Astrocyte (in vitro differentiated cells and primary cell): ENCODE measurements around the gene SERPINB6. TPM values are rescaled to one million over a fixed set of nuclear protein-coding genes. Genes with fewer than 3 reads are reported as not detected.

Experiments used
- DNase-seq: peaks from one replicate; pipeline ENCODE4 v3.0.0-alpha.2; 2010; ENCODE audit warnings: low read depth
- FAIRE-seq: peaks from 2 replicates; lab custom pipeline; 2011; peaks lifted over from hg19 to GRCh38; lab: Jason Lieb, UNC
- H2AFZ ChIP-seq: 2 replicates; pipeline ENCODE4 v1.6.0; 2012; ENCODE audit warnings: low read depth, low read length, inconsistent platforms
- H3K27ac ChIP-seq: 2 replicates; pipeline ENCODE4 v1.5.1; 2011; ENCODE audit warnings: low read depth, low read length, inconsistent platforms
- H3K27me3 ChIP-seq: 2 replicates; pipeline ENCODE4 v1.6.0; 2011; ENCODE audit warnings: low read length, inconsistent platforms; ENCODE audit not compliant: insufficient read depth
- H3K36me3 ChIP-seq: 2 replicates; pipeline ENCODE4 v1.5.1; 2011; ENCODE audit warnings: low read length, inconsistent platforms; ENCODE audit not compliant: insufficient read depth
- H3K4me1 ChIP-seq: 2 replicates; pipeline ENCODE4 v1.5.1; 2011; ENCODE audit warnings: low read length, inconsistent platforms; ENCODE audit not compliant: insufficient read depth
- H3K4me2 ChIP-seq: 2 replicates; pipeline ENCODE4 v1.6.0; 2012; ENCODE audit warnings: low read length, inconsistent platforms
- H3K4me3 ChIP-seq: 2 replicates; pipeline ENCODE4 v1.5.1; 2011; ENCODE audit warnings: low read depth, mild to moderate bottlenecking, low read length, inconsistent platforms; ENCODE audit not compliant: insufficient read depth
- H3K79me2 ChIP-seq: 2 replicates; pipeline ENCODE4 v1.6.0; 2012; ENCODE audit warnings: mild to moderate bottlenecking, low read length, inconsistent platforms; ENCODE audit not compliant: insufficient read depth
- H3K9ac ChIP-seq: 2 replicates; pipeline ENCODE4 v1.6.0; 2012; ENCODE audit warnings: mild to moderate bottlenecking, low read length, inconsistent platforms
- H3K9me3 ChIP-seq: 2 replicates; pipeline ENCODE4 v1.5.1; 2012; ENCODE audit warnings: low read depth, mild to moderate bottlenecking, low read length, inconsistent platforms; ENCODE audit not compliant: insufficient read depth
- H4K20me1 ChIP-seq: 2 replicates; pipeline ENCODE4 v1.6.0; 2012; ENCODE audit warnings: low read length, inconsistent platforms; ENCODE audit not compliant: insufficient read depth
- H3K27ac Mint-ChIP-seq: one replicate; pipeline ENCODE4 v1.8.0; 2021; ENCODE audit warnings: mild to moderate bottlenecking, mixed read lengths; ENCODE audit not compliant: unreplicated experiment
- H3K27me3 Mint-ChIP-seq: one replicate; pipeline ENCODE4 v1.8.0; 2021; ENCODE audit warnings: low read depth, mixed read lengths; ENCODE audit not compliant: unreplicated experiment
- H3K36me3 Mint-ChIP-seq: one replicate; pipeline ENCODE4 v1.8.0; 2021; ENCODE audit warnings: low read depth, mixed read lengths; ENCODE audit not compliant: unreplicated experiment
- H3K4me1 Mint-ChIP-seq: one replicate; pipeline ENCODE4 v1.8.0; 2021; ENCODE audit warnings: low read depth, mixed read lengths; ENCODE audit not compliant: unreplicated experiment
- H3K4me3 Mint-ChIP-seq: one replicate; pipeline ENCODE4 v1.8.0; 2021; ENCODE audit warnings: mild to moderate bottlenecking, moderate library complexity, mixed read lengths; ENCODE audit not compliant: unreplicated experiment
- H3K9me3 Mint-ChIP-seq: one replicate; pipeline ENCODE4 v1.8.0; 2021; ENCODE audit warnings: mild to moderate bottlenecking, mixed read lengths; ENCODE audit not compliant: unreplicated experiment
- EZH2 ChIP-seq: IDR thresholded peaks from 2 replicates; pipeline ENCODE4 v1.6.1; 2012; ENCODE audit warnings: mild to moderate bottlenecking, low read length, inconsistent platforms; ENCODE audit not compliant: insufficient read depth
- total RNA-seq: library from RNA; stranded (reverse); gene quantifications from 2 replicates; pipeline ENCODE4 v1.2.1, GENCODE V29; 2021
- TF ChIP-seq, protein P1 (sequence below): IDR thresholded peaks from 2 replicates; pipeline ENCODE4 v1.5.1; 2011; ENCODE audit warnings: low read depth, mild to moderate bottlenecking, inconsistent platforms, low read length, moderate library complexity; ENCODE audit not compliant: insufficient read depth

SERPINB6 gene
- total RNA-seq, 1 donor from 2014 or later, result 68.4 TPM

DNA sequence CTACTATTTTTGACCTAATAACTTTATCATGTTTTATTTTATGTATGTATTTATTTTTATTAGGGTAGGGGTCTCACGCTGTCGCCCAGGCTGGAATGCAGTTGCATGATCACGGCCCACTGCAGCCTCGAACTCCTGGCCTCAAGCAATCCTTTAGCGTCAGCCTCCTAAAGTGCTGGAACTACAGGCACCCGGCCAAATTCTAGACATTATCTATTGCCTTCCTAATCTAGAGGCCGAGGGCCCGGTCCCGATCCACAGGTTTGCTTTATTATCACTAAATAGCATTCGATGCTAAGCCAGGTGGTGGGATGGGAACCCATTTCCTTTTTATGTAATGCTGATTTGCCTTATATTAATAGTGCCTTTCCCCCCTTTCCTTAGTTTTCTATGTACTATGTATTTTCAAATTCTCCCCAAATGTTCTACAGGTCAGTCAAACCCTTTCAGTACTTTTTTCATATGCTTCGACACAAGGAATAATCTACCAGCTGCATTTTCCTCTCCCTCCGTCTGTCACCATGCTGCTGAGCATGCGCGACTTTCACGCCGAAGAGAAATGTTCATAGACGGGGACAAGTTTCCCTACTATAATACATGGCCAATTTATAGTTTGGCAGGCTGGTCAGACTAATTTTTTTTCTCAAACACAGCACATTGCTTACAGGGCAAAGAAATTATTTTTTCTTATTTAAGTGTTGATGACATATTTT is 6.4 kb downstream of the SERPINB6 start:
- Histone ChIP-seq H3K9ac (no peak overlapping the region), H3K36me3 (no peaks in the 10 kb centered on the region), H3K27me3 (no peaks in the 10 kb centered on the region), H3K79me2 (peaks cover 71% of the 10 kb centered on the region), H3K4me3 (no peak overlapping the region), H3K4me1 (peaks cover 13% of the 10 kb centered on the region), H3K27ac (no peak overlapping the region), H2AFZ (no peak overlapping the region), H4K20me1 (peaks cover 2% of the 10 kb centered on the region), H3K4me2 (no peak overlapping the region), H3K9me3 (no peaks in the 10 kb centered on the region)
- Mint-ChIP-seq H3K36me3 (peaks cover 2% of the 10 kb centered on the region), H3K4me1 (peaks cover 15% of the 10 kb centered on the region), H3K4me3 (no peak overlapping the region), H3K27ac (no peak overlapping the region), H3K9me3 (no peaks in the 10 kb centered on the region), H3K27me3 (no peaks in the 10 kb centered on the region)
- TF ChIP-seq, protein P1, sequence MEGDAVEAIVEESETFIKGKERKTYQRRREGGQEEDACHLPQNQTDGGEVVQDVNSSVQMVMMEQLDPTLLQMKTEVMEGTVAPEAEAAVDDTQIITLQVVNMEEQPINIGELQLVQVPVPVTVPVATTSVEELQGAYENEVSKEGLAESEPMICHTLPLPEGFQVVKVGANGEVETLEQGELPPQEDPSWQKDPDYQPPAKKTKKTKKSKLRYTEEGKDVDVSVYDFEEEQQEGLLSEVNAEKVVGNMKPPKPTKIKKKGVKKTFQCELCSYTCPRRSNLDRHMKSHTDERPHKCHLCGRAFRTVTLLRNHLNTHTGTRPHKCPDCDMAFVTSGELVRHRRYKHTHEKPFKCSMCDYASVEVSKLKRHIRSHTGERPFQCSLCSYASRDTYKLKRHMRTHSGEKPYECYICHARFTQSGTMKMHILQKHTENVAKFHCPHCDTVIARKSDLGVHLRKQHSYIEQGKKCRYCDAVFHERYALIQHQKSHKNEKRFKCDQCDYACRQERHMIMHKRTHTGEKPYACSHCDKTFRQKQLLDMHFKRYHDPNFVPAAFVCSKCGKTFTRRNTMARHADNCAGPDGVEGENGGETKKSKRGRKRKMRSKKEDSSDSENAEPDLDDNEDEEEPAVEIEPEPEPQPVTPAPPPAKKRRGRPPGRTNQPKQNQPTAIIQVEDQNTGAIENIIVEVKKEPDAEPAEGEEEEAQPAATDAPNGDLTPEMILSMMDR, result no peak
- no peak for TF ChIP-seq EZH2
- FAIRE-seq (no peak), DNase-seq (no peak)

DNA sequence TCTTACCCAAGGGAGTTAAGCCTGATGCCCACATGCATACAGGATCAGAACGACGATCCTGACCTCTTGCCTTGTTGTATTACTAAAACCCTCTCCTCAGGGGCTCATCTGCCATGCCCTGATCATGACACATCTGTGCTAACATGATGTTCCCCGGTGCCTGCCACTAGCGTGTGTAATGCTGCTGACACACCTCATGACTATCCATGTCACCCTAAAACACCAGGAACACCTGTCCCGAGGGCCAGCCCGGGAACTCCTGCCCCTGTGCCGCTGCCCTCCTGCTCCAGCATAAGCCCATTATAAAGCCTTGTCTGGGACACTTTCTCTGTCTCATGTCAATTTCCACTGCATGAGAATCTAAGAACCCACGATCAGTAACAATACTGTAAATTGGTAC is 7.6 kb downstream of the SERPINB6 start:
- peaks cover 7% of the 10 kb centered on the region for H4K20me1 ChIP-seq
- Mint-ChIP-seq H3K27ac (no peak overlapping the region), H3K27me3 (no peaks in the 10 kb centered on the region), H3K4me1 (peaks cover 19% of the 10 kb centered on the region), H3K9me3 (no peaks in the 10 kb centered on the region), H3K4me3 (no peak overlapping the region), H3K36me3 (peaks cover 2% of the 10 kb centered on the region)
- H3K9me3 ChIP-seq, result no peaks in the 10 kb centered on the region
- H3K79me2 ChIP-seq, result peaks cover 83% of the 10 kb centered on the region
- H3K4me1 ChIP-seq, result peaks cover 16% of the 10 kb centered on the region
- TF ChIP-seq, protein P1, result no peak
- no peak for TF ChIP-seq EZH2
- no peak overlapping the region for H3K9ac ChIP-seq
- DNase-seq (no peak), FAIRE-seq (no peak)
- H3K27ac ChIP-seq, result no peak overlapping the region
- H3K36me3 ChIP-seq, result no peaks in the 10 kb centered on the region
- H2AFZ ChIP-seq, result no peak overlapping the region
- H3K4me3 ChIP-seq, result no peak overlapping the region
- H3K27me3 ChIP-seq, result no peaks in the 10 kb centered on the region
- no peak overlapping the region for H3K4me2 ChIP-seq

DNA sequence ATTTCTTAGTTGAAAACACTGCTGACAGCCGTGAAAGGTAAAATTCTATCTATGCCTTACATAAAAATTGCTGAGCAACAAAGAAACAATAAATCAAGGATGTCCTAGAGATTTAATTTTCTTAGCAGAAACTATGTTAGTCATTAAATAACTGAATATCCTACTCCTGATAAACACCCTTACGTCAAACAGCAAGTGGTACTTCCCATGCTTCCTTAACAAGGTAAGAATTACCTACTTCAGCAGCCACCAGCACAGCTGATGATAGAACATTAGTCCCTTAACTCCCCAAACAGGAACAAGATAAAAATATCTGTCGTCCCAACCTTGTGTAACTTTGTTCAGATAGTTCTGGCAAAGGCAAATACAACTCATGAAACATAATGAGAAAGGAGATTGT is 8.7 kb downstream of the SERPINB6 start:
- no peak for TF ChIP-seq EZH2
- TF ChIP-seq, protein P1, result no peak
- Histone ChIP-seq H3K4me3 (no peak overlapping the region), H3K9me3 (no peaks in the 10 kb centered on the region), H4K20me1 (peaks cover 7% of the 10 kb centered on the region), H3K36me3 (no peaks in the 10 kb centered on the region), H3K27me3 (no peaks in the 10 kb centered on the region), H3K27ac (no peak overlapping the region), H3K79me2 (peaks cover 83% of the 10 kb centered on the region), H3K4me2 (no peak overlapping the region), H2AFZ (no peak overlapping the region), H3K9ac (no peak overlapping the region), H3K4me1 (peaks cover 16% of the 10 kb centered on the region)
- Mint-ChIP-seq H3K4me1 (peaks cover 20% of the 10 kb centered on the region), H3K27me3 (no peaks in the 10 kb centered on the region), H3K27ac (no peak overlapping the region), H3K4me3 (no peak overlapping the region), H3K36me3 (peaks cover 3% of the 10 kb centered on the region), H3K9me3 (no peaks in the 10 kb centered on the region)
- DNase-seq (no peak), FAIRE-seq (no peak)
